ENCODE measurements around the gene MPPED1.

DNA sequence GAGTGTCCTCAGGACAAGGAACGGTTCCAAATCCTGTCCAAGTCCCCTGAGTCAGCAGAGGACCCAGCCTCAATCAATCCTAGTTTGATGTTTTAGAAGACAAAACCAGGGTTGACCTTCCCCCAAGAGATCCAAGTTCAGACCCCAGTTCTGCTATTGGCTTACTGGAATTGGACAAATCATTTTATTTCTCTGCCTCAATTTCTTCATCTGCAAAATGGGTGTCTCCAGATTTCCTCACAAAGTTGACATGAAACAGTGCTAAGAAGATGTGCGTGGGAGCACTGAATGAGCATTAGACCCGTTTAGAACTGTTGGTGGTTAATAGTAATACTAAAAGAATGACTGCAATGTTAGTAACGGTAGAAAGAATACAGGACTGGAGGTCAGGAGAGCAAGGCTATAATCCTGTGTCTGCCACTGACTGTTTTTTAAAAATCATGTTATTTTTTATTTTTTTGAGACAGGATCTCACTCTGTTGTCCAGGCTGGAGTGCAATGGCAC is 35.8 kb upstream of the MPPED1 start:
- TF ChIP-seq POLR2AphosphoS5 (IDR thresholded peaks at IDR 0.05; ENCODE audit: borderline replicate concordance, low read depth, low read length) (no peak), EZH2 (IDR thresholded peaks at IDR 0.05) (no peak), FOXP2 (optimal IDR thresholded peaks at IDR 0.05; ENCODE audit: control extremely low read depth, extremely low read length, insufficient read depth) (no peak)
